ENCODE data around the gene MRGPRD. TPM values are rescaled to one million over a fixed set of nuclear protein-coding genes. Genes with fewer than 3 reads are reported as not detected.

MRGPRD gene
- total and polyA plus RNA-seq, 8 donors: 0.92 TPM; not detected in 7

- Histone ChIP-seq H3K4me3 (no peak overlapping the region), H3K36me3 (no peaks in the 10 kb centered on the region), H3K9me3 (no peaks in the 10 kb centered on the region), H3K27me3 (no peaks in the 10 kb centered on the region), H3K27ac (no peak overlapping the region), H3K4me1 (peaks cover 0 to 24% (median 13%) of the 10 kb centered on the region in 4 donors)
- intact Hi-C loops (cut with DNase I; ENCODE audit: low total_unique reads): no loop called here
- TF ChIP-seq EP300 (IDR thresholded peaks at IDR 0.05) (no peak), POLR2AphosphoS5 (IDR thresholded peaks at IDR 0.05) (no peak), CTCF (IDR thresholded peaks at IDR 0.05) (no peak), POLR2A (IDR thresholded peaks at IDR 0.05) (no peak)
- WGBS, 5 donors: 39 to 80% (median 69%) methylated on average over 2 of the region's 2 CpGs
- no peak for DNase-seq
These were observed 32.3 kb downstream of the MRGPRD start for GRCh38 chr11:68948496-68948895.

GRCh38 chr11:68947151-68947550 is 33.6 kb downstream of the MRGPRD start:
- H3K9me3 ChIP-seq: no peaks in the 10 kb centered on the region
- no peaks in the 10 kb centered on the region for H3K36me3 ChIP-seq
- no peak overlapping the region for H3K4me3 ChIP-seq
- DNase-seq: no peak
- TF ChIP-seq POLR2AphosphoS5 (IDR thresholded peaks at IDR 0.05) (no peak), POLR2A (IDR thresholded peaks at IDR 0.05) (no peak)
- peaks cover 0 to 36% (median 20%) of the 10 kb centered on the region in 4 donors for H3K4me1 ChIP-seq
- WGBS, 5 donors: 68 to 84% (median 72%) methylated on average over 11 of the region's 11 CpGs
- no peaks in the 10 kb centered on the region for H3K27me3 ChIP-seq
- intact Hi-C loops (cut with DNase I; ENCODE audit: low total_unique reads): no loop called here
- peak overlapping the region in 2 of 5 donors; percentile 84 to 91 for H3K27ac ChIP-seq

GRCh38 chr11:68946416-68947090 is 34.2 kb downstream of the MRGPRD start:
- peak in 1 of 2 donors; percentile 83 for DNase-seq
- no peak for TF ChIP-seq POLR2A (IDR thresholded peaks at IDR 0.05)
- TF ChIP-seq POLR2AphosphoS5 (IDR thresholded peaks at IDR 0.05): peak in 1 of 3 donors; percentile 45
- intact Hi-C loops (cut with DNase I; ENCODE audit: low total_unique reads): no loop called here
- 39 to 47% (median 40%) methylated on average over 18 of the region's 18 CpGs for WGBS, 5 donors
- no peaks in the 10 kb centered on the region for H3K36me3 ChIP-seq
- H3K27me3 ChIP-seq: no peaks in the 10 kb centered on the region
- H3K9me3 ChIP-seq: no peaks in the 10 kb centered on the region
- H3K4me1 ChIP-seq: peaks cover 0 to 42% (median 23%) of the 10 kb centered on the region in 4 donors
- peak overlapping the region in 4 of 5 donors; percentile 14 to 91 (median 74) for H3K27ac ChIP-seq
- no peak overlapping the region for H3K4me3 ChIP-seq

- Histone ChIP-seq H3K27me3 (no peaks in the 10 kb centered on the region), H3K4me3 (no peak overlapping the region), H3K27ac (peak overlapping the region in 4 of 5 donors; percentile 73 to 91 (median 82)), H3K9me3 (no peaks in the 10 kb centered on the region), H3K36me3 (peaks cover 19 to 33% (median 31%) of the 10 kb centered on the region in 4 donors), H3K4me1 (peaks cover 0 to 44% (median 23%) of the 10 kb centered on the region in 4 donors)
- WGBS, 5 donors: 37 to 53% (median 49%) methylated on average over 2 to 9 of the region's 9 CpGs
- peak in 1 of 2 donors; percentile 79 for DNase-seq
- intact Hi-C loops (cut with DNase I; ENCODE audit: low total_unique reads): no loop called here
- TF ChIP-seq EP300 (IDR thresholded peaks at IDR 0.05): peak; percentile 59
- TF ChIP-seq POLR2AphosphoS5 (IDR thresholded peaks at IDR 0.05): peak in 1 of 3 donors; percentile 87
- TF ChIP-seq POLR2A (IDR thresholded peaks at IDR 0.05): no peak
- no peak for TF ChIP-seq CTCF (IDR thresholded peaks at IDR 0.05)
These were observed 38.0 kb downstream of the MRGPRD start for GRCh38 chr11:68942751-68943271.

GRCh38 chr11:68942095-68942620 is 38.6 kb downstream of the MRGPRD start:
- WGBS, 5 donors: 70 to 80% (median 71%) methylated on average over 9 to 11 of the region's 11 CpGs
- peaks cover 25 to 40% (median 38%) of the 10 kb centered on the region in 4 donors for H3K36me3 ChIP-seq
- peak overlapping the region in 4 of 5 donors; percentile 73 to 91 (median 82) for H3K27ac ChIP-seq
- DNase-seq: no peak
- intact Hi-C loops (cut with DNase I; ENCODE audit: low total_unique reads): no loop called here
- no peaks in the 10 kb centered on the region for H3K27me3 ChIP-seq
- no peaks in the 10 kb centered on the region for H3K9me3 ChIP-seq
- no peak for TF ChIP-seq EP300 (IDR thresholded peaks at IDR 0.05)
- no peak for TF ChIP-seq CTCF (IDR thresholded peaks at IDR 0.05)
- no peak for TF ChIP-seq POLR2AphosphoS5 (IDR thresholded peaks at IDR 0.05)
- no peak for TF ChIP-seq POLR2A (IDR thresholded peaks at IDR 0.05)
- H3K4me1 ChIP-seq: peaks cover 0 to 44% (median 22%) of the 10 kb centered on the region in 4 donors
- H3K4me3 ChIP-seq: no peak overlapping the region

All from stomach (tissue), 9 donors.